ENCODE results near the gene GRM4.

DNA sequence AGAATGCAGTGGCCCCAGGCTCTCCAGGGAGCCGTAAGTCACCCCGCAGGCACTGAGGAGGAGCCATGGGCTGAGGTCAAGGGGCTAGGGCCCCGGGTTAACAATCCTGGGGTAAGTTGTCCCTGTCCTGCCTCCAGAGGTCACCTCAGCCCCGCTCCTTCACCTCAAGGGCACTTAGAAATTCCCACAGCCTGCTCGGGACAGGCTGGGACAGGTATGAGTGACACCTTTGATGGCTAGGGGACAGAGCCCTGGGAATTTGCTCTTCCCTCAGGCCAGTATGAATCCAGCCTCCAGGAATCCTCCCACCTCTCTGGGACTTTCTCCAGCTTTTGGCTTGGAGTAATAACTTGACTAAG, 3.5 kb upstream of the GRM4 start:
- TF ChIP-seq, protein P1, sequence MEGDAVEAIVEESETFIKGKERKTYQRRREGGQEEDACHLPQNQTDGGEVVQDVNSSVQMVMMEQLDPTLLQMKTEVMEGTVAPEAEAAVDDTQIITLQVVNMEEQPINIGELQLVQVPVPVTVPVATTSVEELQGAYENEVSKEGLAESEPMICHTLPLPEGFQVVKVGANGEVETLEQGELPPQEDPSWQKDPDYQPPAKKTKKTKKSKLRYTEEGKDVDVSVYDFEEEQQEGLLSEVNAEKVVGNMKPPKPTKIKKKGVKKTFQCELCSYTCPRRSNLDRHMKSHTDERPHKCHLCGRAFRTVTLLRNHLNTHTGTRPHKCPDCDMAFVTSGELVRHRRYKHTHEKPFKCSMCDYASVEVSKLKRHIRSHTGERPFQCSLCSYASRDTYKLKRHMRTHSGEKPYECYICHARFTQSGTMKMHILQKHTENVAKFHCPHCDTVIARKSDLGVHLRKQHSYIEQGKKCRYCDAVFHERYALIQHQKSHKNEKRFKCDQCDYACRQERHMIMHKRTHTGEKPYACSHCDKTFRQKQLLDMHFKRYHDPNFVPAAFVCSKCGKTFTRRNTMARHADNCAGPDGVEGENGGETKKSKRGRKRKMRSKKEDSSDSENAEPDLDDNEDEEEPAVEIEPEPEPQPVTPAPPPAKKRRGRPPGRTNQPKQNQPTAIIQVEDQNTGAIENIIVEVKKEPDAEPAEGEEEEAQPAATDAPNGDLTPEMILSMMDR (IDR thresholded peaks at IDR 0.05), result no peak
- TF ChIP-seq POLR2A (IDR thresholded peaks at IDR 0.05), result no peak
